GM23248 (cell line): ENCODE results near the gene AGMO.

ENCODE experiments used
- EZH2 ChIP-seq: fragments of 200-600 bp; sonication (generic); IDR thresholded peaks from 2 replicates; pipeline ENCODE4 v1.6.1; 2018; ENCODE audit warnings: antibody characterized with exemption, mild to moderate bottlenecking; ENCODE audit not compliant: insufficient read depth, poor library complexity, severe bottlenecking
- EZH2phosphoT487 ChIP-seq: fragments of 200-600 bp; sonication (generic); IDR thresholded peaks from 2 replicates; pipeline ENCODE4 v1.6.1; 2018; ENCODE audit warnings: antibody characterized with exemption, moderate library complexity, mild to moderate bottlenecking, low read depth; ENCODE audit not compliant: insufficient read depth

DNA sequence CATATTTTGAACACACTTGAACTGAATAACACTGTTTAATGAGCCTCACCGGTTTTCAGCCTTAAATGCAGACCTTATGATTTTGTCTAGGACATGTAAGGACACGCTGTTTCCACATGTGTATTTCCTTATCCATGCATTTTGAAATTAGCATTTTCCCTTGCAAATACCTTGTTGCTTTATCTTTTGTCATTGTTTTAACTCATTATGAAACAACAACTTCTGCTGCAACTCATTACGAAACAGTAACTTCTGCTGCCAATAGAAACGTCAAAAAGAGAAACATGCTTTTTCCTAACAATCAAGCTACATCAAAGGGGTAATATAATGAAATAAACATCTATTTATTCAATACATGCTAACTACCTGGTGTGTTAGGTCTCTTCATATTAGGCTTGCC is 322.0 kb downstream of the AGMO start:
- TF ChIP-seq EZH2, result no peak
- TF ChIP-seq EZH2phosphoT487, result no peak
